Activated naive CD8-positive, alpha-beta T cell treated with anti-CD3 and anti-CD28 coated beads, Interleukin-2, amount 50 U/mL, for 24 hours (primary cell): ENCODE measurements around the gene ZNF530.

Experiments
- ATAC-seq: fragments of 150-1000 bp; cut with Tn5 transposase; one replicate; pipeline ENCODE4 v1.10.0; 2021
- DNase-seq: peaks from one replicate; pipeline ENCODE4 v3.0.0; 2021
- H3K27ac Mint-ChIP-seq: one replicate; pipeline ENCODE4 v1.8.0; 2021; ENCODE audit warnings: mild to moderate bottlenecking, mixed read lengths
- H3K27me3 Mint-ChIP-seq: one replicate; pipeline ENCODE4 v1.8.0; 2021; ENCODE audit warnings: mixed read lengths
- H3K36me3 Mint-ChIP-seq: one replicate; pipeline ENCODE4 v1.8.0; 2021; ENCODE audit warnings: low read depth, mixed read lengths
- H3K4me1 Mint-ChIP-seq: one replicate; pipeline ENCODE4 v1.8.0; 2021; ENCODE audit warnings: mixed read lengths
- H3K4me3 Mint-ChIP-seq: one replicate; pipeline ENCODE4 v1.8.0; 2021; ENCODE audit warnings: mild to moderate bottlenecking, moderate library complexity, mixed read lengths
- H3K9me3 Mint-ChIP-seq: one replicate; pipeline ENCODE4 v1.8.0; 2021; ENCODE audit warnings: mixed read lengths

Gene ZNF530

GRCh38 chr19:57599761-57600383 is at the start of gene ZNF530:
Gene ZNF530, plus strand, starts transcription at chr19:57599885. Its CDS starts 4,461 bp downstream, at chr19:57604346.
- ATAC-seq (peak; percentile 99), DNase-seq (peak; percentile 91)
- peak within 1 kb of the TSS; percentile 77 for H3K4me3 Mint-ChIP-seq
- peaks cover 21% of the 10 kb centered on the region for H3K4me1 Mint-ChIP-seq
- H3K27me3 Mint-ChIP-seq, result no peaks in the 10 kb centered on the region
- peaks cover 43% of the 10 kb centered on the region for H3K36me3 Mint-ChIP-seq
- H3K9me3 Mint-ChIP-seq, result peaks cover 60% of the 10 kb centered on the region
- peak within 1 kb of the TSS; percentile 67 for H3K27ac Mint-ChIP-seq

GRCh38 chr19:57552432-57552831 is 47.3 kb upstream of the ZNF530 start:
- no peak overlapping the region for H3K27ac Mint-ChIP-seq
- H3K4me1 Mint-ChIP-seq, result peaks cover 3% of the 10 kb centered on the region
- H3K4me3 Mint-ChIP-seq, result no peak overlapping the region
- peaks cover 77% of the 10 kb centered on the region for H3K9me3 Mint-ChIP-seq
- peaks cover 100% of the 10 kb centered on the region for H3K36me3 Mint-ChIP-seq
- DNase-seq (no peak), ATAC-seq (no peak)
- no peaks in the 10 kb centered on the region for H3K27me3 Mint-ChIP-seq

GRCh38 chr19:57557659-57558058 is 42.0 kb upstream of the ZNF530 start:
- peaks cover 5% of the 10 kb centered on the region for H3K27me3 Mint-ChIP-seq
- no peak overlapping the region for H3K27ac Mint-ChIP-seq
- peaks cover 80% of the 10 kb centered on the region for H3K36me3 Mint-ChIP-seq
- DNase-seq (no peak), ATAC-seq (no peak)
- peaks cover 30% of the 10 kb centered on the region for H3K4me1 Mint-ChIP-seq
- H3K4me3 Mint-ChIP-seq, result no peak overlapping the region
- peaks cover 59% of the 10 kb centered on the region for H3K9me3 Mint-ChIP-seq

- ATAC-seq (no peak), DNase-seq (no peak)
- Mint-ChIP-seq H3K9me3 (peaks cover 57% of the 10 kb centered on the region), H3K27ac (peak overlapping the region; percentile 90), H3K4me3 (peak overlapping the region; percentile 97), H3K27me3 (peaks cover 7% of the 10 kb centered on the region), H3K36me3 (peaks cover 73% of the 10 kb centered on the region), H3K4me1 (peaks cover 30% of the 10 kb centered on the region)
Observed at GRCh38 chr19:57558525-57558924, 41.2 kb upstream of the ZNF530 start.

DNA sequence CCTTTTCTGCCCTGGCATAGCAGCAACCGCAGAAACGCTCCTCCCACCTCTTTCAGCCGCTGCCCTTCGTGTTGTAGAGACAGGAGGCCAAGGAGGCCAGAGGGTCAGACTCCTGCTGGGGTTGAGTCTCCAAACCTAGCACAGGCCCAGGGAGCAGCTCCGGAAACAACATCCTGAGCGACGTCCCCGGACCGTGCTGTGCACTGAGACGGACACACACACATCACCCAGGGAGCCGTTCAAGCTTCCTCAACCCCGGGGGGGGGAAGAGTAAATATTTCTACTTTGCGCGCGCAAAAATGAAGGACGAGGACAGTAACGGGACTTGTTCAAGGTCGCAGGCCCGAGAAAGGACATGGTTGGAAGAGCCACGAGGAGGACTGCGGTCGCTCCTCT is 40.7 kb upstream of the ZNF530 start:
- Mint-ChIP-seq H3K27ac (peak overlapping the region; percentile 90), H3K4me3 (peak overlapping the region; percentile 97), H3K9me3 (peaks cover 58% of the 10 kb centered on the region), H3K36me3 (peaks cover 70% of the 10 kb centered on the region), H3K4me1 (peaks cover 30% of the 10 kb centered on the region), H3K27me3 (peaks cover 8% of the 10 kb centered on the region)
- ATAC-seq (peak; percentile 31), DNase-seq (no peak)

DNA sequence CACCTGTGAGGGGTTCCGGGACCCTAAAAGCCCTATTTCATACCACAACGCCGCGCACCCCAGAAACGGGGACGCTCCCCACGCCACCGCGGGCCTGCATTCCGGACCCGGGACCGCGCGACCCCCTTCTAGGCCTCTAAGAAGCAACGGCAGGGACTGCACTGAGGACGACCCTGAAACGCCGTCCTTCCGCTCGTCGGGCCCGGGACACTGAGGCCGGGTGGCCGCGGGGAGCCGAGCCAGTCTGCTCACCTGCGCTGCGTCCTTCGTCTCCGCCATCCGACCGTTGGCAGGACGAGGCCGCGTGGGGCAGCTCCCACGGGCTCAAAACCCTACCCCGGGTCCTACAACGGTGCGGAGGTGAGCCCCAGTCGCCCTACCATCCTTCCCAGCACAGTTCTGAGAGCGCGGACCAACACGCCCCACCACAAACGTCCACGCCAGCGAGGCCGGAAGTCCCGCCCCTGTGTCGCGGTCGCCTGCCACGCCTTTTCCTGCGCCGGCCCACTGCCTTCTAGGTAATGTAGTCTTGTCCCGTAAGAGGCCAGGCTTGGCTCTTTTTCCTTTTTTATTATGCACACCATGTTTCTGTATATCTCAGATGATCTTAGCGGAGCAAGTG is 40.2 kb upstream of the ZNF530 start, which contains the start of gene ZNF550:
ZNF550 (minus strand) TSS at position 460 of the 622 bp plus-strand sequence; CDS start at position 279, 181 bp downstream.
- Mint-ChIP-seq H3K4me1 (peaks cover 30% of the 10 kb centered on the region), H3K4me3 (peak within 1 kb of the TSS; percentile 97), H3K9me3 (peaks cover 56% of the 10 kb centered on the region), H3K36me3 (peaks cover 65% of the 10 kb centered on the region), H3K27ac (peak within 1 kb of the TSS; percentile 90), H3K27me3 (peaks cover 8% of the 10 kb centered on the region)
- DNase-seq (peak; percentile 88), ATAC-seq (peak; percentile 99)

- Mint-ChIP-seq H3K4me3 (peak overlapping the region; percentile 97), H3K9me3 (peaks cover 56% of the 10 kb centered on the region), H3K36me3 (peaks cover 62% of the 10 kb centered on the region), H3K4me1 (peaks cover 30% of the 10 kb centered on the region), H3K27ac (peak overlapping the region; percentile 90), H3K27me3 (peaks cover 8% of the 10 kb centered on the region)
- DNase-seq, result no peak
- peak; percentile 5 for ATAC-seq
Observed at GRCh38 chr19:57560049-57560491, 39.6 kb upstream of the ZNF530 start.

GRCh38 chr19:57563547-57563946 is 36.1 kb upstream of the ZNF530 start:
- no peak overlapping the region for H3K27ac Mint-ChIP-seq
- peaks cover 16% of the 10 kb centered on the region for H3K4me1 Mint-ChIP-seq
- H3K9me3 Mint-ChIP-seq, result peaks cover 69% of the 10 kb centered on the region
- DNase-seq, result no peak
- ATAC-seq, result no peak
- H3K4me3 Mint-ChIP-seq, result no peak overlapping the region
- H3K27me3 Mint-ChIP-seq, result peaks cover 8% of the 10 kb centered on the region
- peaks cover 50% of the 10 kb centered on the region for H3K36me3 Mint-ChIP-seq

DNA sequence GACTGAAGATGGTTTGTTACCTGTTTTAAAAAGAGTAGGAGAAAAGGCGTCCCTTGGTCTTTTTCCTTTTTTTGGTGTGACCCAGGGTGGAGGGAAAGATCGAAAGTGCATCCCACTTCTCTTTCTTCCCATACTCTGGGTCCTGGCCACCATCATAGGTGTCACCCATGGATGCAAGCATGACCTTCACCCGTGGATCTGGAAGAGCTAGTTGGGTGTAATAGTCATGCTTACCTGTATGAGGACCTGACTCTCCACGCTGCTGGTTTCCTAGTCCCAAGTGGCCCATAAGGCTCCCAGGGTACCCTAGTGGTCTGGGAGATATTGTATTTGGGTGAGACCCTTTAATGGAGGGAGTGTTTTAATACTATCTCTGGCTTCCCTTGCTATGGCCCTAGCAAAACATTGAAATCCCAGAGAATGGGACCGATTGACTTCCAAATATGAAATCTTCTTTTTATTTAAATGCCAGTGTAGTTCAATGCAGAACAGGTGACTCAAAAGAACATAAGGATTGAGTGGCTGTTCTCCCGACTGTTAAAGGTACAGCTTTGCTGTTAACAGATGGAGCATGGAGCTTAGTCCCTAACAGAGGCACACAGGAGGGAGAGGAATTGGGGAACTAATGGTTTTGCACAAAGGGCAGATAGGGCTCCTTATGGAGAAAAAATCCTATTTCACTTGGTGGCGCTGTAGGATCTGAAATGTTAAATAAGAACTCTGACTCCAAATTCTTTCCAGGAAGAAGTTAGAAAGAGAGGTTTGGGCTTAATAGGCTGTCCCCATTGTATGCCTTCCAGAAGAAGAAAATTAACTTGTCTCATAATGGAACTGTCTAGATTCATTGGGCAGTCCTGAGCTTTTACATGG is 33.1 kb upstream of the ZNF530 start:
- Mint-ChIP-seq H3K27me3 (peaks cover 6% of the 10 kb centered on the region), H3K4me3 (no peak overlapping the region), H3K4me1 (no peaks in the 10 kb centered on the region), H3K27ac (no peak overlapping the region), H3K36me3 (peaks cover 50% of the 10 kb centered on the region), H3K9me3 (peaks cover 74% of the 10 kb centered on the region)
- no peak for ATAC-seq
- DNase-seq, result no peak

DNA sequence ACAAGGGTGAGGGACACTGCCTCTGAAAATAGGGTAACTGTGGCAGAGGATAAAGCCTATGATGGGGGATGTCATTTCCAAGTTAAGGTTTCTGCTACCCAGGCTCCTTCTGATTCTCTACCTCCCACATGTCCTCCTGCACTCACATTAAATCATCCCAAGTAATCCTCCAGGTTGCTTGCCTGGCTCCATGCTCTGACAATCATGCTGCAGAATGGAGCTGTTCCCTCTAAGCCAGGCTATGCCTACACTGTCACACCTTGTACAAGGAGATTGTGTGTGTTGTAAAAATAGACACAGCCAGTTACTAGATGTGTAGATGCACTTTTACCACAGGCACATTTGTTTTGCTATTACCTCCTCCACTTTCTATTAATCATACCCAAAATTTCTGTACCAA is 29.0 kb upstream of the ZNF530 start:
- H3K27ac Mint-ChIP-seq, result no peak overlapping the region
- no peak overlapping the region for H3K4me3 Mint-ChIP-seq
- H3K4me1 Mint-ChIP-seq, result no peaks in the 10 kb centered on the region
- no peaks in the 10 kb centered on the region for H3K27me3 Mint-ChIP-seq
- DNase-seq (no peak), ATAC-seq (no peak)
- H3K36me3 Mint-ChIP-seq, result peaks cover 74% of the 10 kb centered on the region
- H3K9me3 Mint-ChIP-seq, result peaks cover 78% of the 10 kb centered on the region

- DNase-seq (no peak), ATAC-seq (no peak)
- Mint-ChIP-seq H3K36me3 (peaks cover 78% of the 10 kb centered on the region), H3K4me1 (peaks cover 7% of the 10 kb centered on the region), H3K4me3 (no peak overlapping the region), H3K27me3 (no peaks in the 10 kb centered on the region), H3K9me3 (peaks cover 78% of the 10 kb centered on the region), H3K27ac (no peak overlapping the region)
Observed at GRCh38 chr19:57572415-57572947, 27.2 kb upstream of the ZNF530 start.

DNA sequence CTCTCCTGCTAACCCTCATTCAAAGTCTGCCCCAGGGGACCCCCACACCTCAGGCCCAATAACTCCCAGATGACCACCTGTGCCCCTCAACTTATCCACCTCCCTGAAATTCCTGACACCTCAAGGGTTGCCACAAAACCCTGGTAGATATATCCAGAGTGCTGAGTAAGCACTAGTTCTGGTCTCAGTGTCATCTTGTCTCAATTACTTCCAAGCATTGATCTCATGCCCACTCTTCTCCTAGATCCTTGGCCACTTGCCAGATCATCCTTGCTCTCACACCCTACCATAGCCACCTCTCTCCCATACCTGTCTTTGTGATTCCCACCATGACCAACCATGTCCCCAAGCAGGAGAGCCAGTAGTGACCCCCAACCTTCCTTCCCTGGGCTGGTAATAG is 23.0 kb upstream of the ZNF530 start:
- peaks cover 19% of the 10 kb centered on the region for H3K4me1 Mint-ChIP-seq
- H3K4me3 Mint-ChIP-seq, result no peak overlapping the region
- H3K36me3 Mint-ChIP-seq, result peaks cover 70% of the 10 kb centered on the region
- peaks cover 63% of the 10 kb centered on the region for H3K9me3 Mint-ChIP-seq
- DNase-seq (no peak), ATAC-seq (no peak)
- no peaks in the 10 kb centered on the region for H3K27me3 Mint-ChIP-seq
- no peak overlapping the region for H3K27ac Mint-ChIP-seq

DNA sequence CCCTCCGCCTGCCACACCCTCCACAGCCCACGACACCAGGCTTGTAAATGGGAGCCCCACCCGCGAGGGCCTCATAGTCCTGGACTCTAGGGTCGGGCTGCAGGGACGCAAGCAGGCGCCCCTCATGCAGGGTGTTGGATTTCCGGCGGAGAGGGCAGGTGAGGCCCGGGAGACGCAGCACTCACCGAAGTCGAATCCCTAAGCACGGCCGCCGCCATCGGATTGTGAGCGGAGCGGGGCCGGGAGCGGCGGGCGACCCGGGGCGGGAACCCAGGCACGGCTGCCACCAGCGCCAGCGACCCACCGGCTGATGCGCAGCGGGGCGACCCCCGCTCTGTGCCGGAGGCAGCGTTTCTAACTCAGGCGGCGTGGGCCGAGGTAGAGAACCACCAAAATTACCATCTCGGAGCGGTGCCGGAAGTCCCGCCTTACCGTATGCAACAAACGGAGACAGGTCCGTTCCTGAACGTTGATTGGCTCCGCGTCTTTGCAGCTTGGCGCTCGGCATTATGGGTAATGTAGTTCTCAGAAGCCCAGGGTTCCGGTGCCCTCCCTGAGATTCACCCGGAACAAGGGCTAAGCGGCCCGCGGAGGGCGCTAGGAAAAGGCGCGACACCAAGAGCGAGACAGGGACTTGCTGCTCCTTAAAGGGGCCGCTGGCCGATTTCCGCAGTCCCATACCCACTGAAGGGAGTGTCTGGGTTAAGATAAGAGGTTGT is 21.0 kb upstream of the ZNF530 start, which contains the start of gene ZNF416:
ZNF416 (minus strand) TSS at position 425 of the 719 bp plus-strand sequence; CDS start at position 218, 207 bp downstream.
- no peaks in the 10 kb centered on the region for H3K27me3 Mint-ChIP-seq
- H3K9me3 Mint-ChIP-seq, result peaks cover 56% of the 10 kb centered on the region
- peak within 1 kb of the TSS; percentile 78 for H3K4me3 Mint-ChIP-seq
- H3K36me3 Mint-ChIP-seq, result peaks cover 56% of the 10 kb centered on the region
- peaks cover 21% of the 10 kb centered on the region for H3K4me1 Mint-ChIP-seq
- peak within 1 kb of the TSS; percentile 81 for H3K27ac Mint-ChIP-seq
- DNase-seq, result peak; percentile 90
- ATAC-seq, result peak; percentile 95

- ATAC-seq (no peak), DNase-seq (no peak)
- H3K36me3 Mint-ChIP-seq, result peaks cover 49% of the 10 kb centered on the region
- peaks cover 19% of the 10 kb centered on the region for H3K4me1 Mint-ChIP-seq
- H3K4me3 Mint-ChIP-seq, result no peak overlapping the region
- no peak overlapping the region for H3K27ac Mint-ChIP-seq
- H3K9me3 Mint-ChIP-seq, result peaks cover 50% of the 10 kb centered on the region
- H3K27me3 Mint-ChIP-seq, result no peaks in the 10 kb centered on the region
Observed at GRCh38 chr19:57583104-57583520, 16.6 kb upstream of the ZNF530 start.
